Left colon (tissue), 2 donors: ENCODE measurements around the gene SRP68. TPM values are rescaled to one million over a fixed set of nuclear protein-coding genes. Genes with fewer than 3 reads are reported as not detected.

Source experiments
- ATAC-seq: fragments of 200-7000 bp; cut with Tn5 transposase; one replicate; pipeline ENCODE4 v1.9.1; 2020; ENCODE audit warnings: mild to moderate bottlenecking, moderate library complexity
- DNase-seq, 2 donors: peaks; one replicate each; pipeline ENCODE4 v3.0.0-alpha.2; 2020
- intact Hi-C, 2 donors: fragments of 100-400 bp; cut with DNase I in 1 of 2; cut with micrococcal nuclease in 1 of 2; formaldehyde crosslinking; loops; one replicate each; pipeline versions ENCODE4 v1.11.2 to v1.14.0; 2022; cut with DNase I, micrococcal nuclease
- total RNA-seq, 2 donors: library from RNA; stranded (reverse); fragmentation: NEBNext Ultra II Directional; extraction: Animal tissue kit (Norgen Biotek cat#: 25700); gene quantifications; one replicate each; pipeline ENCODE4 v1.2.1, GENCODE V29; 2021
- donor health status: DM: no; HTN: no; CAD: no.
- donor health status: DM: yes; HTN: yes; CAD: no.

SRP68 gene
- total RNA-seq, 2 donors from 2014 or later, result 49.9 to 56.5 TPM

- ATAC-seq, result no peak
- no peak for DNase-seq
- intact Hi-C loops, result loop anchor here in 1 of 2 donors (10.0 kb wide), 1 partner anchor 286 kb away; no protein-coding TSS in a partner anchor
Measured at GRCh38 chr17:76008630-76009425, 63.5 kb downstream of the SRP68 start.

- ATAC-seq (no peak), DNase-seq (no peak)
- intact Hi-C loops, result loop anchor here in 1 of 2 donors (10.0 kb wide), 1 partner anchor 287 kb away; no protein-coding TSS in a partner anchor
Measured at GRCh38 chr17:76008208-76008607, 64.1 kb downstream of the SRP68 start.

GRCh38 chr17:76007850-76008165 lies 64.5 kb downstream of the SRP68 start:
- ATAC-seq (no peak), DNase-seq (no peak)
- intact Hi-C loops, result loop anchor here in 1 of 2 donors (10.0 kb wide), 1 partner anchor 287 kb away; no protein-coding TSS in a partner anchor

- DNase-seq (no peak), ATAC-seq (no peak)
- intact Hi-C loops, result loop anchor here in 1 of 2 donors (10.0 kb wide), 1 partner anchor 288 kb away; no protein-coding TSS in a partner anchor
Measured at GRCh38 chr17:76007131-76007849, 65.0 kb downstream of the SRP68 start.

DNA sequence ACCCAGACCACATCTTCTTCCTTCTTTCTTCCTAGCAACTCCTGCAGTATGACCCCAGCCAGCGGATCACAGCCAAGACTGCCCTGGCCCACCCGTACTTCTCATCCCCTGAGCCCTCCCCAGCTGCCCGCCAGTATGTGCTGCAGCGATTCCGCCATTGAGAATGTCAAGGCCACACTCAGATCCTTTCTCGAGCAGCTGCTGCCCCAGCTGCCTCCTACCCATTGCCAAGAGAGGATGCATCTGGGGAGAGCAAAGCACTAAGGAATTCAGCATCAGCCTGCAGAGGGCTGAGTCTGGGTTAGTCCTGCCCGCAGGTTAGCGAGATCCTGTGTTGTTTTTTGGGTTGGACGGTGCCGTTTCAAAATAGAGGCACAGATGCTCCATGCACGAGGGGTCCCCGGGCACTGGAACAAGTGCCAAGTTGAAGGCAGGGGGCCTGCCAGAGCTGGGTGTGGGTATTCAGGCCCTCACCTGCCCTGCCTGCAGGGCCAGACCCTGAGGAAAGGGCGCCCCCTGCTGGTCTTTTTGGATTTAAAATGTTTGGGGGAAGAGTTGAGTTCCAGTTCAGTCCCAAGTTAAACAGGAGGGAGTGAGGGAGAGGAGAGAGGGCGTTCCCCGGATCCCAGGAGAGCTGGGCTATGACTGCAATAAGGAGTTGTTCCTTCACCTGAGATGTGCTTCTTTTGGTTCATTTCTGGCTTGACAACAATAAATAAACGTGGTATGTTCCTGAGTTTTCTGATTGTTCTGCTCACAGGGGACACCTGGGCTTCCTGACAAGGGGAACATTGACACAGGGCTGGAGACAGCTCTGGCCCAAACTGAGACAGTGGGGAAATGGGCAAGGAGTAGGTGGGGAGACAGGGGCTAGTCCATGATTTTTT lies 66.8 kb downstream of the SRP68 start:
- ATAC-seq (peak; percentile 50), DNase-seq (peak; percentile 78 to 91)
- intact Hi-C loops, result loop anchor here in 1 of 2 donors (10.0 kb wide), 1 partner anchor 289 kb away; no protein-coding TSS in a partner anchor

DNA sequence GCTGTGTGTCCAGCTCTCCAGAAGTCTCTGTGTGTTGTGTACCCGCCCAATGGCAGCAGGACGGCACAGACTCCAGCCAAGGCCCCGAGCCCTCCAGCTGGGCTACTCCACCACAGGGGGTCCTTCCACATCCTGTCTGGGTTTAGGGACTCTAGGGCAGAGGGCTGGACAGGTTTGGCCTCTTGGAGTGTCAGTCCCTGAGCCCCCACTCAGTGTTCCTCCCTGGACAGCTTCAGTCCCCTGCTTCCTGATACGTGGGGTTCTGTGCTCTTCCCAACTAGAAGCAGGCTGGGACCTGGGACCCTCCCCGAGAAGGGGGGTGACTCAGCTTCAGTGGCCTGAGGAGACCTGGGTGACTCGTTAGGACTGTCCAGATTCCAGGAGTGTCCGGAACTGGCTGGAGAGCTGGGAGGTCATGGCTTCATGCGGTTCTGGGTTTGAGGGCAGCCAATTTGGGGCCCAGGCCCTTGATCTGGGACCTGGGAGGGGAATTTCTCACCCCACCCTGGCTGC lies 67.5 kb downstream of the SRP68 start:
- no peak for DNase-seq
- no peak for ATAC-seq
- intact Hi-C loops, result loop anchor here in 1 of 2 donors (5.0 to 10.0 kb wide), 2 partner anchors 98 to 290 kb away; no protein-coding TSS in a partner anchor

- ATAC-seq (no peak), DNase-seq (no peak)
- intact Hi-C loops, result loop anchor here in 1 of 2 donors (5.0 to 10.0 kb wide), 2 partner anchors 97 to 291 kb away; no protein-coding TSS in a partner anchor
Measured at GRCh38 chr17:76003915-76004314, 68.4 kb downstream of the SRP68 start.

GRCh38 chr17:76002100-76002499 lies 70.2 kb downstream of the SRP68 start:
- intact Hi-C loops, result loop anchor here in 1 of 2 donors (5.0 to 10.0 kb wide), 2 partner anchors 95 to 293 kb away; no protein-coding TSS in a partner anchor
- ATAC-seq (no peak), DNase-seq (no peak)

DNA sequence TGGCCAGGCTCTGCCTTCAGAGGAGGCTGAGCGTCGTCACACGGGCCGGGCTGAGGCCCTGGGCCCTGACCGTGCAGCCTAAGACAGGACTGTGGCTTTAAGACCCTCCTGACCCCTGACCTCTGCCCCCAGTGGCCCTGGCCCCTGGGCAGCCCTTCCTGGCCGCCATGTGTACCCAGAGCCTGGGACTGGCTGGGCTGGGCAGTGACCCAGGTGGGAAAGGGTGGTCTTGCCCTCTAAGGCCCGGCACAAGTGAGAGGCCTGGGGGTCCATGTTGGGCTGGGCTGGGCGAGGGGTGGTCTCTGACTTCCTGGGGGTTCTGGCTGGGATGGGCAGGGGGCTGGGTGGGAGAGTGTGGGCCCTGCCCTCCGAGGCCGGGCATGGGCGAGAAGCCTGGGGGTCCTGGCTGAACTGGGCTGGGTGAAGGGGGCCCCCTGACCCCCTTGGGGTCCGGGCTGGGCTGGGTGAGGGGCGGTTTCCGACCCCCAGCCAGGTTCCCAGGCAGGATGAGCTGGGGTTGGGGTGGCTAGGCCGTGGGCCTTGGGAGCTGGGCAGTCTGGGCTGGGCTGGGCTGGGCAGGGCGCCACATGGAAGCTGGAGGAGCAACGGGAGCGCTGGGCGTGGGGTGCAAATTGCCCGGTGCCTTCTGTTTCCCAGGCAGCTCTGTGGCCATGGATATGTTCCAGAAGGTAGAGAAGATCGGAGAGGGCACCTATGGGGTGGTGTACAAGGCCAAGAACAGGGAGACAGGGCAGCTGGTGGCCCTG lies 71.4 kb downstream of the SRP68 start, which contains the start of gene CDK3:
Gene CDK3 (plus strand): TSS at position 101 of the 767 bp plus-strand sequence. CDS start 571 bp downstream, at position 672.
- peak; percentile 65 to 76 for DNase-seq
- intact Hi-C loops, result loop anchor here in 1 of 2 donors (5.0 to 10.0 kb wide), 2 partner anchors 94 to 294 kb away; no protein-coding TSS in a partner anchor
- peak; percentile 37 for ATAC-seq

DNA sequence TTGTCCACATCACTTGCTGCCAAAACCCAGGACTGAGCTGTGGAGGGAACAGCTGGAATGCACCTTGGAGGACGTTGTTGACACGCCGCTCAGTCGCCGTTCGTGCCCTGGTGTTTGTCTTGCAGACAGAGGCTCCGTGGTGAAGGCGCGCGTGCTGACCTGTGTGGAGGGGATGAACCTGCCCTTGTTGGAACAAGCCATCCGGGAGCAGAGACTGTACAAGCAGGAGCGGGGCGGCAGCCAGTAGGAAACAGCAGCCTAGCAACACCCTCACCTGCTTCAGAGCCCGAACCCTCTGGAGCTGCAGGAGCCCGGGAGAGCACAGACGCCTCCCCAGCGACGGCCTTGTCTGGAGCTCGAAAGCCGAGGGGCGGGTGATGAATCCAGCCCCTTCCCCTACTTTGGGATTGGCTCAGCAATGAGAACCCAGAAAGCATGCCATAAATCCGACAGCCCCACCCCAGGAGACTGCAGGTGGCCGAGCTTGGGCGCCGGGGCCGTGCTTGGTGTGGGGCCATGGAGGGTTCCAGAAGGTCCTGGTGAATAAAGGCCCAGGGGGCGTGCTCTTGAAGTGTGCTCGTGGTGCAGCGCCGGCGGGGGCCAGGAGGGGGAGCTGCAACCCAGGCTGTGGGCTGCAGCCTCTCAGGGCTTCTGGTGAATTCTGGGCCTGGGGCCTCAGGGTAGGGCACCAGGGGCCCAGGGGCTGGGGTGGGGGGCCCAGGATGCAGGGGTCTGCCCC lies 72.1 kb downstream of the SRP68 start:
- DNase-seq (peak; percentile 59 to 80), ATAC-seq (peak; percentile 32)
- intact Hi-C loops, result loop anchor here in 1 of 2 donors (5.0 to 10.0 kb wide), 2 partner anchors 93 to 295 kb away; no protein-coding TSS in a partner anchor

DNA sequence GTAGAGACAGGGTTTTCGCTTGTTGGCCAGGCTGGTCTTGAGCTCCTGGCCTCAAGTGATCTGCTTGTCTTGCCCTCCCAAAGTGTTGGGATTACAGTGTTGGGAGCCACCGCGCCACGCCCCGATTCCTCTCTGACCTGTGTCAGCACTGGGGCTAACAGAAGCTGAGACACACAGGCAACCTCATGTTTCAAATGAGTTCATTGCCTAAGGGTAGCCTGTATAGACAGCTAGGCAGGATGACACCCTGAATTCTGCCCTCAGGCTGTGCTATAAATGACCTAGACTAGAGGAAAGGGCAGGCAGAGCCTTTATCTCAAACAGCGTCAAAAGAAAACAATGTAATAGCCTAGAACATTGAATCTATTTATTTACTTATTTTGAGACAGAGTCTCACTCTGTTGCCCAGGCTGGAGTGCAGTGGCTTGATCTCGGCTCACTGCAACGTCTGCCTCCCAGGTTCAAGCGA lies 74.0 kb downstream of the SRP68 start:
- intact Hi-C loops, result no loop called here
- peak; percentile 39 for ATAC-seq
- DNase-seq, result peak; percentile 31 to 55

- intact Hi-C loops, result no loop called here
- DNase-seq (peak; percentile 87 to 90), ATAC-seq (peak; percentile 66)
Measured at GRCh38 chr17:75996665-75997590, 75.4 kb downstream of the SRP68 start.

DNA sequence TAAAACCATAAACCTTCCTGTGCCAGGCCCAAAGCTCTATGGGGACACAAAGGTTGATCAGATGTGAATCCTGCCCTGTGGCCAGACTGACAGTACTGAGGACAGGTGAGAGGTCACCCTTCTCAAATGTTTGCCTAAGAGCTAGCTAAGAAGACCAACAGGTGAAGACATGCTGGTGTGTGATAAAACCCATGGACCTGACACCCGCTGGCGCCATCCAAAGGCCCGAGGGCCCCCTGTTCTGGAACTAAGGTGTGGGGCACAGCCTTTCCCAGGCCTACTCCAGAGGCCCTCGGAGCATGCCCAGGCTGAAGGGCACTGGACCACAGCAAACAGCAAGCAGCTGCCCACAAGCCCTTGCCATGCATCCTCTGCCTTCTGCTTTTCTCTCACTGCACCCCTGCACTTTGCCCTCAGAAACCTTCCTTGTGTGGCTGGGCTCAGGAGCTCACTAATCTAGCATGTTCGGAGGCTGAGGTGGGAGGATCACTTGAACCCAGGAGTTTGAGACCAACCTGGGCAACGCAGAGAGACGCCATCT lies 76.9 kb downstream of the SRP68 start:
- intact Hi-C loops, result no loop called here
- peak in 1 of 2 donors; percentile 25 for DNase-seq
- peak; percentile 10 for ATAC-seq

DNA sequence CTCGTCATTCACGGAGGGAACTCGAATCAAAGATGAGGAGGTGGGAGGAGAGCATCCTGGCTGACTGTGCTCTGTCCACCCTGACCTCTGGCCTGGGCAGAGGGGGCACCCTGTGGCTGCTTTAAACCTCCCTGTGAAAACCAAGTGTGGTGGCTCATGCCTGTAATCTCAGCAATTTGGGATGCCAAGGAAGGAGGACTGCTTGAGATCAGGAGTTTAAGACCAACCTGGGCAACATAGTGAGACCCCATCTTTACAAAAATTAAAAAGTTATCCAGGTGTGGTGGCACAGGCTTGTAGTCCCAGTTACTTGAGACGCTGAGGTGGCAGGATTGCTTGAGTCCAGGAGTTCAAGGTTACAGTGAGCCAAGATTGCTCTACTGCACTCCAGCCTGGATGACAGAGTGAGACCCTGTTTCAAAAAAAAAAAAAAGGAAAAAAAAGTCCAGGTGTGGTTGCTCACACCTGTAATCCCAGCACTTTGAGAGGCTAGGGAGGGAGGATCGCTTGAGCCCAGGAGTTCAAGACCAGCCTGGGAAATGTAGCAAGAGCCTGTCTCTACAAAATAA lies 77.4 kb downstream of the SRP68 start:
- DNase-seq, result peak in 1 of 2 donors; percentile 18
- intact Hi-C loops, result no loop called here
- ATAC-seq, result no peak

- no peak for ATAC-seq
- DNase-seq, result no peak
- intact Hi-C loops, result no loop called here
Measured at GRCh38 chr17:75991396-75991795, 80.9 kb downstream of the SRP68 start.
